Measurements from ENCODE around the gene CEACAM4.

GRCh38 chr19:41569481-41570150 lies 57.3 kb downstream of the CEACAM4 start:
- TF ChIP-seq EZH2phosphoT487 (IDR thresholded peaks at IDR 0.05; ENCODE audit: low read depth, severe bottlenecking, unreplicated experiment) (no peak), CTCF (IDR thresholded peaks at IDR 0.05; ENCODE audit: poor library complexity) (no peak), EZH2 (IDR thresholded peaks at IDR 0.05; ENCODE audit: borderline replicate concordance) (no peak)

All from hepatocyte (in vitro differentiated cells).